Immature natural killer cell (primary cell): ENCODE results near the gene LRRIQ3. TPM values are rescaled to one million over a fixed set of nuclear protein-coding genes. Genes with fewer than 3 reads are reported as not detected.

Experiments used
- DNase-seq, 3 donors: peaks; one replicate each; pipeline ENCODE4 v3.0.0; 2022; ENCODE audit warnings: mixed read lengths in 1 of 3
- H3K27ac Mint-ChIP-seq, 6 donors: one replicate each; pipeline ENCODE4 v1.8.0; 2020; ENCODE audit warnings: mixed read lengths in 6 of 6, mild to moderate bottlenecking in 5 of 6, inconsistent platforms in 4 of 6, moderate library complexity in 3 of 6
- H3K27me3 Mint-ChIP-seq, 3 donors: one replicate each; pipeline ENCODE4 v1.8.0; 2020 to 2021; ENCODE audit warnings: low read depth in 3 of 3, mild to moderate bottlenecking in 3 of 3, mixed read lengths in 3 of 3, moderate library complexity in 3 of 3, inconsistent platforms in 1 of 3
- H3K36me3 Mint-ChIP-seq, 3 donors: one replicate each; pipeline ENCODE4 v1.8.0; 2020; ENCODE audit warnings: mixed read lengths in 3 of 3, inconsistent platforms in 2 of 3, mild to moderate bottlenecking in 2 of 3
- H3K4me1 Mint-ChIP-seq, 2 donors: one replicate each; pipeline ENCODE4 v1.8.0; 2020; ENCODE audit warnings: inconsistent platforms in 2 of 2, mild to moderate bottlenecking in 2 of 2, mixed read lengths in 2 of 2, moderate library complexity in 1 of 2
- H3K4me3 Mint-ChIP-seq, 5 donors: one replicate each; pipeline ENCODE4 v1.8.0; 2020; ENCODE audit warnings: mild to moderate bottlenecking in 5 of 5, mixed read lengths in 5 of 5, inconsistent platforms in 3 of 5, moderate library complexity in 3 of 5
- H3K9me3 Mint-ChIP-seq, 6 donors: one replicate each; pipeline ENCODE4 v1.8.0; 2020; ENCODE audit warnings: mild to moderate bottlenecking in 6 of 6, mixed read lengths in 6 of 6, inconsistent platforms in 4 of 6, moderate library complexity in 3 of 6
- polyA plus RNA-seq, 3 donors: library from polyadenylated mRNA; unstranded; fragments of 300-500 nt; fragmentation: Illumina TruSeq; gene quantifications; one replicate each; pipeline ENCODE4 v1.2.3, GENCODE V29; 2021

The LRRIQ3 gene
- polyA plus RNA-seq, 3 donors from 2014 or later: 1.0 to 2.0 (median 1.2) TPM

GRCh38 chr1:74053407-74053806 lies 144.6 kb downstream of the LRRIQ3 start:
- Mint-ChIP-seq H3K36me3 (no peaks in the 10 kb centered on the region), H3K4me3 (no peak overlapping the region), H3K9me3 (peaks cover 6 to 23% (median 7%) of the 10 kb centered on the region in 6 donors), H3K4me1 (no peaks in the 10 kb centered on the region), H3K27me3 (peaks cover 0 to 3% (median 2%) of the 10 kb centered on the region in 3 donors), H3K27ac (no peak overlapping the region)
- no peak for DNase-seq

- no peaks in the 10 kb centered on the region for H3K36me3 Mint-ChIP-seq
- H3K27me3 Mint-ChIP-seq: peaks cover 0 to 2% (median 2%) of the 10 kb centered on the region in 3 donors
- H3K9me3 Mint-ChIP-seq: peaks cover 4 to 31% (median 11%) of the 10 kb centered on the region in 6 donors
- H3K4me3 Mint-ChIP-seq: no peak overlapping the region
- no peak overlapping the region for H3K27ac Mint-ChIP-seq
- H3K4me1 Mint-ChIP-seq: no peaks in the 10 kb centered on the region
- no peak for DNase-seq
Observed at GRCh38 chr1:74050386-74050785, 147.6 kb downstream of the LRRIQ3 start.

- Mint-ChIP-seq H3K27me3 (no peaks in the 10 kb centered on the region), H3K9me3 (peaks cover 8 to 33% (median 20%) of the 10 kb centered on the region in 6 donors), H3K4me1 (no peaks in the 10 kb centered on the region), H3K27ac (no peak overlapping the region), H3K4me3 (no peak overlapping the region), H3K36me3 (peaks cover 0 to 3% (median 0%) of the 10 kb centered on the region in 3 donors)
- DNase-seq: no peak
Observed at GRCh38 chr1:74038042-74038441, 159.9 kb downstream of the LRRIQ3 start.

- Mint-ChIP-seq H3K4me1 (peaks cover 0 to 2% of the 10 kb centered on the region in 2 donors), H3K4me3 (no peak overlapping the region), H3K9me3 (peaks cover 0 to 10% (median 5%) of the 10 kb centered on the region in 6 donors), H3K36me3 (no peaks in the 10 kb centered on the region), H3K27me3 (peaks cover 0 to 2% (median 2%) of the 10 kb centered on the region in 3 donors), H3K27ac (no peak overlapping the region)
- DNase-seq: no peak
Observed at GRCh38 chr1:74012583-74012982, 185.4 kb downstream of the LRRIQ3 start.

- H3K4me3 Mint-ChIP-seq: no peak overlapping the region
- peaks cover 0 to 11% (median 5%) of the 10 kb centered on the region in 6 donors for H3K9me3 Mint-ChIP-seq
- H3K4me1 Mint-ChIP-seq: peaks cover 0 to 2% of the 10 kb centered on the region in 2 donors
- no peak overlapping the region for H3K27ac Mint-ChIP-seq
- DNase-seq: no peak
- H3K36me3 Mint-ChIP-seq: no peaks in the 10 kb centered on the region
- peaks cover 0 to 2% (median 2%) of the 10 kb centered on the region in 3 donors for H3K27me3 Mint-ChIP-seq
Observed at GRCh38 chr1:74011736-74012135, 186.2 kb downstream of the LRRIQ3 start.

- Mint-ChIP-seq H3K27me3 (peaks cover 0 to 2% (median 2%) of the 10 kb centered on the region in 3 donors), H3K4me1 (peaks cover 0 to 2% of the 10 kb centered on the region in 2 donors), H3K9me3 (peaks cover 0 to 7% (median 4%) of the 10 kb centered on the region in 6 donors), H3K36me3 (no peaks in the 10 kb centered on the region), H3K27ac (peak overlapping the region in 3 of 6 donors; percentile 24 to 72 (median 51)), H3K4me3 (peak overlapping the region in 3 of 5 donors; percentile 28 to 82 (median 56))
- peak in 1 of 3 donors; percentile 0 for DNase-seq
Observed at GRCh38 chr1:74010206-74010605, 187.8 kb downstream of the LRRIQ3 start.

GRCh38 chr1:74005533-74005932 lies 192.4 kb downstream of the LRRIQ3 start:
- H3K27ac Mint-ChIP-seq: no peak overlapping the region
- H3K4me3 Mint-ChIP-seq: no peak overlapping the region
- no peak for DNase-seq
- H3K27me3 Mint-ChIP-seq: peaks cover 0 to 2% (median 0%) of the 10 kb centered on the region in 3 donors
- peaks cover 0 to 5% (median 1%) of the 10 kb centered on the region in 6 donors for H3K9me3 Mint-ChIP-seq
- peaks cover 0 to 2% of the 10 kb centered on the region in 2 donors for H3K4me1 Mint-ChIP-seq
- no peaks in the 10 kb centered on the region for H3K36me3 Mint-ChIP-seq

GRCh38 chr1:74003806-74004205 lies 194.2 kb downstream of the LRRIQ3 start:
- no peak overlapping the region for H3K27ac Mint-ChIP-seq
- no peaks in the 10 kb centered on the region for H3K4me1 Mint-ChIP-seq
- no peaks in the 10 kb centered on the region for H3K36me3 Mint-ChIP-seq
- peaks cover 0 to 2% (median 0%) of the 10 kb centered on the region in 3 donors for H3K27me3 Mint-ChIP-seq
- peaks cover 0 to 4% (median 0%) of the 10 kb centered on the region in 6 donors for H3K9me3 Mint-ChIP-seq
- H3K4me3 Mint-ChIP-seq: no peak overlapping the region
- no peak for DNase-seq

- DNase-seq: no peak
- Mint-ChIP-seq H3K9me3 (peaks cover 0 to 1% (median 0%) of the 10 kb centered on the region in 6 donors), H3K36me3 (no peaks in the 10 kb centered on the region), H3K27ac (no peak overlapping the region), H3K27me3 (peaks cover 0 to 2% (median 0%) of the 10 kb centered on the region in 3 donors), H3K4me3 (no peak overlapping the region), H3K4me1 (no peaks in the 10 kb centered on the region)
Observed at GRCh38 chr1:73998348-73998959, 199.5 kb downstream of the LRRIQ3 start.

- no peak overlapping the region for H3K4me3 Mint-ChIP-seq
- H3K4me1 Mint-ChIP-seq: no peaks in the 10 kb centered on the region
- no peak for DNase-seq
- H3K27me3 Mint-ChIP-seq: peaks cover 0 to 2% (median 1%) of the 10 kb centered on the region in 3 donors
- H3K36me3 Mint-ChIP-seq: no peaks in the 10 kb centered on the region
- H3K9me3 Mint-ChIP-seq: peaks cover 4 to 12% (median 6%) of the 10 kb centered on the region in 6 donors
- H3K27ac Mint-ChIP-seq: no peak overlapping the region
Observed at GRCh38 chr1:73980324-73981040, 217.5 kb downstream of the LRRIQ3 start.

GRCh38 chr1:73979684-73980083 lies 218.3 kb downstream of the LRRIQ3 start:
- H3K4me3 Mint-ChIP-seq: no peak overlapping the region
- peaks cover under 1 to 10% (median 5%) of the 10 kb centered on the region in 6 donors for H3K9me3 Mint-ChIP-seq
- peaks cover 0 to 2% (median 1%) of the 10 kb centered on the region in 3 donors for H3K27me3 Mint-ChIP-seq
- H3K27ac Mint-ChIP-seq: no peak overlapping the region
- H3K4me1 Mint-ChIP-seq: no peaks in the 10 kb centered on the region
- H3K36me3 Mint-ChIP-seq: no peaks in the 10 kb centered on the region
- DNase-seq: no peak

GRCh38 chr1:73978964-73979363 lies 219.0 kb downstream of the LRRIQ3 start:
- no peaks in the 10 kb centered on the region for H3K36me3 Mint-ChIP-seq
- no peaks in the 10 kb centered on the region for H3K4me1 Mint-ChIP-seq
- no peak overlapping the region for H3K27ac Mint-ChIP-seq
- no peak overlapping the region for H3K4me3 Mint-ChIP-seq
- peaks cover 0 to 2% (median 1%) of the 10 kb centered on the region in 3 donors for H3K27me3 Mint-ChIP-seq
- DNase-seq: no peak
- peaks cover 0 to 10% (median 4%) of the 10 kb centered on the region in 6 donors for H3K9me3 Mint-ChIP-seq
